Prostate gland (tissue), 2 donors: Measurements from ENCODE around the gene ELAVL1.

Source experiments
- POLR2A ChIP-seq: fragments of 450-650 bp; IDR thresholded peaks from one replicate; pipeline ENCODE4 v1.6.1; 2016; ENCODE audit warnings: antibody characterized with exemption, mild to moderate bottlenecking
- TF ChIP-seq, protein P1 (sequence below), 4 experiments: fragments of 200-600 bp in 2 of 4; fragments of 450-650 bp in 2 of 4; sonication (generic) in 2 of 4; IDR thresholded peaks; 1 replicate in 3 of 4; 2 replicates in 1 of 4; pipeline ENCODE4 v1.5.1; 2016 to 2019; ENCODE audit warnings: antibody characterized with exemption in 4 of 4, mild to moderate bottlenecking in 2 of 4, moderate library complexity in 2 of 4

GRCh38 chr19:7910321-7911161 lies 94.9 kb downstream of the ELAVL1 start:
- no peak for TF ChIP-seq POLR2A
- TF ChIP-seq, protein P1, sequence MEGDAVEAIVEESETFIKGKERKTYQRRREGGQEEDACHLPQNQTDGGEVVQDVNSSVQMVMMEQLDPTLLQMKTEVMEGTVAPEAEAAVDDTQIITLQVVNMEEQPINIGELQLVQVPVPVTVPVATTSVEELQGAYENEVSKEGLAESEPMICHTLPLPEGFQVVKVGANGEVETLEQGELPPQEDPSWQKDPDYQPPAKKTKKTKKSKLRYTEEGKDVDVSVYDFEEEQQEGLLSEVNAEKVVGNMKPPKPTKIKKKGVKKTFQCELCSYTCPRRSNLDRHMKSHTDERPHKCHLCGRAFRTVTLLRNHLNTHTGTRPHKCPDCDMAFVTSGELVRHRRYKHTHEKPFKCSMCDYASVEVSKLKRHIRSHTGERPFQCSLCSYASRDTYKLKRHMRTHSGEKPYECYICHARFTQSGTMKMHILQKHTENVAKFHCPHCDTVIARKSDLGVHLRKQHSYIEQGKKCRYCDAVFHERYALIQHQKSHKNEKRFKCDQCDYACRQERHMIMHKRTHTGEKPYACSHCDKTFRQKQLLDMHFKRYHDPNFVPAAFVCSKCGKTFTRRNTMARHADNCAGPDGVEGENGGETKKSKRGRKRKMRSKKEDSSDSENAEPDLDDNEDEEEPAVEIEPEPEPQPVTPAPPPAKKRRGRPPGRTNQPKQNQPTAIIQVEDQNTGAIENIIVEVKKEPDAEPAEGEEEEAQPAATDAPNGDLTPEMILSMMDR (IDR thresholded peaks at IDR 0.05) = no peak
